Lung (tissue), 12 donors: ENCODE results near the gene ZDHHC8. TPM values are rescaled to one million over a fixed set of nuclear protein-coding genes. Genes with fewer than 3 reads are reported as not detected.
A peak's percentile ranks its signal among the peaks of the same experiment; 100 is the strongest.

Source experiments
- ATAC-seq: fragments of 200-7000 bp; cut with Tn5 transposase; one replicate; pipeline ENCODE4 v1.9.1; 2020; ENCODE audit warnings: moderate number of reproducible peaks; ENCODE audit not compliant: insufficient read depth, low FRiP score
- DNase-seq, 3 donors: peaks; one replicate each; pipeline ENCODE4 v3.0.0-alpha.2; 2013 to 2017
- H3K27ac ChIP-seq, 2 donors: one replicate each; pipeline ENCODE4 v1.5.1; 2013; ENCODE audit warnings: mild to moderate bottlenecking in 2 of 2, moderate library complexity in 2 of 2, control low read depth in 1 of 2, inconsistent platforms in 1 of 2, low read depth in 1 of 2, low read length in 1 of 2
- H3K27me3 ChIP-seq, 3 donors: one replicate each; pipeline ENCODE4 v1.5.1; 2013; ENCODE audit warnings: low read length in 2 of 3; ENCODE audit not compliant: control insufficient read depth in 3 of 3, insufficient read depth in 3 of 3
- H3K36me3 ChIP-seq, 4 donors: one replicate each; pipeline ENCODE4 v1.5.1; 2013; ENCODE audit warnings: low read length in 4 of 4, mild to moderate bottlenecking in 1 of 4, moderate library complexity in 1 of 4; ENCODE audit not compliant: control insufficient read depth in 4 of 4, insufficient read depth in 4 of 4
- H3K4me1 ChIP-seq, 5 donors: one replicate each; pipeline ENCODE4 v1.5.1; 2013; ENCODE audit warnings: low read length in 5 of 5, mild to moderate bottlenecking in 2 of 5, moderate library complexity in 1 of 5; ENCODE audit not compliant: control insufficient read depth in 5 of 5, insufficient read depth in 5 of 5
- H3K4me3 ChIP-seq: one replicate; pipeline ENCODE4 v1.5.1; 2013; ENCODE audit warnings: mild to moderate bottlenecking, control low read depth, moderate library complexity
- H3K9ac ChIP-seq, 2 donors: one replicate each; pipeline ENCODE4 v1.5.1; 2013; ENCODE audit warnings: low read length in 2 of 2, control low read depth in 1 of 2; ENCODE audit not compliant: insufficient read depth in 1 of 2
- H3K9me3 ChIP-seq, 4 donors: one replicate each; pipeline ENCODE4 v1.5.1; 2013; ENCODE audit warnings: low read length in 3 of 4, mild to moderate bottlenecking in 1 of 4, moderate library complexity in 1 of 4; ENCODE audit not compliant: control insufficient read depth in 4 of 4, insufficient read depth in 3 of 4
- WGBS, 2 donors: extraction: QIAGEN DNeasy Blood & Tissue Kit; methylation state at CpG; one replicate each; pipeline ENCODE4 v1.1.7; 2013; 5-methylcytosine and 5-hydroxymethylcytosine counted together
- polyA plus RNA-seq, 2 donors: library from polyadenylated mRNA; stranded (reverse); fragments of 200-250 nt; gene quantifications; one replicate each; pipeline ENCODE4 v1.2.1, GENCODE V29; 2013
- total RNA-seq, 2 donors: library from RNA; depleted of rRNA in 1 of 2; stranded (reverse); fragments of >200 nt in 1 of 2; gene quantifications; one replicate each; pipeline ENCODE4 v1.2.1, GENCODE V29; 2014 to 2021
- TF ChIP-seq, protein P1 (sequence below): IDR thresholded peaks from 2 replicates; pipeline ENCODE4 v1.5.1; 2012; ENCODE audit warnings: mild to moderate bottlenecking; ENCODE audit errors: control extremely low read depth, extremely low read depth
- donor health status: control.
- donor health status: control.
- donor health status: Bipolar disorder and iron deficiency.
- donor health status: healthy.
- donor health status: DM: yes; HTN: yes; CAD: no.

The ZDHHC8 gene
- total and polyA plus RNA-seq, 4 donors: 28.4 to 75.1 (median 35.5) TPM

- Histone ChIP-seq H3K4me1 (peaks cover 5 to 29% (median 17%) of the 10 kb centered on the region in 5 donors), H3K4me3 (no peak overlapping the region), H3K27ac (no peak overlapping the region), H3K36me3 (peaks cover 6 to 32% (median 22%) of the 10 kb centered on the region in 4 donors), H3K9me3 (no peaks in the 10 kb centered on the region), H3K9ac (no peak overlapping the region), H3K27me3 (no peaks in the 10 kb centered on the region)
- TF ChIP-seq, protein P1, sequence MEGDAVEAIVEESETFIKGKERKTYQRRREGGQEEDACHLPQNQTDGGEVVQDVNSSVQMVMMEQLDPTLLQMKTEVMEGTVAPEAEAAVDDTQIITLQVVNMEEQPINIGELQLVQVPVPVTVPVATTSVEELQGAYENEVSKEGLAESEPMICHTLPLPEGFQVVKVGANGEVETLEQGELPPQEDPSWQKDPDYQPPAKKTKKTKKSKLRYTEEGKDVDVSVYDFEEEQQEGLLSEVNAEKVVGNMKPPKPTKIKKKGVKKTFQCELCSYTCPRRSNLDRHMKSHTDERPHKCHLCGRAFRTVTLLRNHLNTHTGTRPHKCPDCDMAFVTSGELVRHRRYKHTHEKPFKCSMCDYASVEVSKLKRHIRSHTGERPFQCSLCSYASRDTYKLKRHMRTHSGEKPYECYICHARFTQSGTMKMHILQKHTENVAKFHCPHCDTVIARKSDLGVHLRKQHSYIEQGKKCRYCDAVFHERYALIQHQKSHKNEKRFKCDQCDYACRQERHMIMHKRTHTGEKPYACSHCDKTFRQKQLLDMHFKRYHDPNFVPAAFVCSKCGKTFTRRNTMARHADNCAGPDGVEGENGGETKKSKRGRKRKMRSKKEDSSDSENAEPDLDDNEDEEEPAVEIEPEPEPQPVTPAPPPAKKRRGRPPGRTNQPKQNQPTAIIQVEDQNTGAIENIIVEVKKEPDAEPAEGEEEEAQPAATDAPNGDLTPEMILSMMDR: no peak
- no peak for ATAC-seq
- peak in 1 of 3 donors; percentile 12 for DNase-seq
- 69 to 73% methylated on average over 23 of the region's 23 CpGs for WGBS, 2 donors
Measured at GRCh38 chr22:20084547-20085413, 46.8 kb upstream of the ZDHHC8 start.

DNA sequence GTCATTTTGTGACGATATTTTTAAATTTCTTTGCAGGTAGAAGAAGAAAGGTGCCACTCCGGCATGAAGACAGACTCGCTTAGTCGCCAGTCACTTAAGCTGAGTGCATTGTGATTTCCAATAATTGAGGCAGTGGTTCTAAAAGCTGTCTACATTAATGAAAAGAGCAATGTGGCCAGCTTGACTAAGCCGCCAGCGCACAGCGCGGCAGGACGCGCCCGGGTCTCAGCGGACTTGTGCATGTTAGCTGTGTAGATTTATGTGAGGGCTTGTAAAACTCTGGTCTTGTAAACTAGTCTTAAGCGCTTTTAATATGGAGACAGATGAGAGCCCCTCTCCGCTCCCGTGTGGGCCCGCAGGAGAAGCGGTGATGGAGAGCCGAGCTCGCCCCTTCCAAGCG, 46.0 kb upstream of the ZDHHC8 start:
- Histone ChIP-seq H3K9me3 (no peaks in the 10 kb centered on the region), H3K4me1 (peaks cover 5 to 29% (median 17%) of the 10 kb centered on the region in 5 donors), H3K27me3 (no peaks in the 10 kb centered on the region), H3K9ac (no peak overlapping the region), H3K4me3 (no peak overlapping the region), H3K27ac (no peak overlapping the region), H3K36me3 (peaks cover 15 to 40% (median 30%) of the 10 kb centered on the region in 4 donors)
- 96 to 97% methylated on average over 20 of the region's 20 CpGs for WGBS, 2 donors
- ATAC-seq (no peak), DNase-seq (no peak)
- TF ChIP-seq, protein P1: no peak

- no peak for DNase-seq
- 95 to 97% methylated on average over 24 of the region's 24 CpGs for WGBS, 2 donors
Measured at GRCh38 chr22:20086101-20086599, 45.5 kb upstream of the ZDHHC8 start.

More at GRCh38 chr22:20086101-20086599, 45.5 kb upstream of the ZDHHC8 start:
- Histone ChIP-seq H3K9me3 (no peaks in the 10 kb centered on the region), H3K4me3 (no peak overlapping the region), H3K27ac (no peak overlapping the region), H3K36me3 (peaks cover 20 to 45% (median 34%) of the 10 kb centered on the region in 4 donors), H3K4me1 (peaks cover 5 to 26% (median 15%) of the 10 kb centered on the region in 5 donors), H3K9ac (no peak overlapping the region), H3K27me3 (no peaks in the 10 kb centered on the region)
- TF ChIP-seq, protein P1: no peak
- no peak for ATAC-seq
